Lung microvascular endothelial cell (primary cell): ENCODE data around the gene GABRG3. TPM values are rescaled to one million over a fixed set of nuclear protein-coding genes. Genes with fewer than 3 reads are reported as not detected.

ENCODE experiments used
- DNase-seq, 2 donors: peaks; one replicate each; pipeline versions ENCODE4 v3.0.0 to v3.0.0-alpha.2; 2010; ENCODE audit warnings: low read depth in 2 of 2
- total RNA-seq: library from RNA; depleted of rRNA; stranded (reverse); fragments of >200 nt; gene quantifications from 2 replicates; pipeline ENCODE4 v1.2.1, GENCODE V29; 2014

Gene GABRG3
- total RNA-seq, 1 donor from 2014 or later: not detected

GRCh38 chr15:27491666-27492621, 521.0 kb downstream of the GABRG3 start:
- no peak for DNase-seq

DNA sequence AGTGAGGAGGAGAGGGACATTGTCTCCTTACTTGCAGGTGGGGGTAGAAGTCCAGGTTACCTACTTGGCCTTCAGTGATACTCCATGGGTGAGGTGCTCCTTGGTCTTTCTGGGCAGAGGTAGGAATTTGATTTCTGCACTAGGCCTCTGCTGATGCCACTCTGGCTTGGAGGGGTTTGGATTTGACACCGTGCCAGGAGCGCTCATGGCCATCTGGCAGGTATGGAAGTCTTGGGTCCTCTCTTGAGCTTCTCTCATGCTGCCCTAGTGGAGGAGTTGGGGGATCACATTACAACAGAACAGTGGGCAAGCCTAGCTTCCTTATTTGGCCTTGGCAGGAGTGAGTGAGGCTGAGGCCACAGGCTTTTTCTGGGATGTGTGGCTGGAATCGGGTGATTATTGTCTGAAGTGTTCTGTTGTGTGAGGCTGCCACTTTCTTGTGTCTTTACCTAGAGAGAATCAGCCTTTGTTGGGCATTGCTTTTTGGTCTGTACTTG, 525.0 kb downstream of the GABRG3 start:
- DNase-seq: no peak

GRCh38 chr15:27498700-27499099, 527.7 kb downstream of the GABRG3 start:
- DNase-seq: no peak

- DNase-seq: no peak
These were observed 528.2 kb downstream of the GABRG3 start for GRCh38 chr15:27499191-27499590.

- DNase-seq: no peak
These were observed 528.7 kb downstream of the GABRG3 start for GRCh38 chr15:27499719-27500118.

DNA sequence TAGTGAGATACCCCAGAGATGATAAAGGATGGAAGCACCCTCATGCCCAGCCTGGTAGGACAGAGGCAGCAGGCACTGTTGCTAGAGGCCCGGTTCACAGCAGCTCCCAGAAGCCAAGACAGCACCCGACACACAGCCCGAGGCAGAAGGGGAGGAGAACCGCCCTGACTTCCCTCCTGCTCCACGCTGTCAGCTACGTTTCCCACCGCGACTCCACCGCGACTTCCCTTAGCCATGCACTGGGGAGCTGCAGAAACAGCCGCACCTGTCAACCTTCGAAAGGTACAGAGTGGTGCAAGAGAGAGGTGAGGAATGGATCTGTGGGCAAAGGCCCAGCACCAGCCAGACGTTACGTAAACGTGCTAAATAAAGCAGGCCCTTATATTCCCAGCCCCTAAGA, 529.2 kb downstream of the GABRG3 start:
- no peak for DNase-seq

DNA sequence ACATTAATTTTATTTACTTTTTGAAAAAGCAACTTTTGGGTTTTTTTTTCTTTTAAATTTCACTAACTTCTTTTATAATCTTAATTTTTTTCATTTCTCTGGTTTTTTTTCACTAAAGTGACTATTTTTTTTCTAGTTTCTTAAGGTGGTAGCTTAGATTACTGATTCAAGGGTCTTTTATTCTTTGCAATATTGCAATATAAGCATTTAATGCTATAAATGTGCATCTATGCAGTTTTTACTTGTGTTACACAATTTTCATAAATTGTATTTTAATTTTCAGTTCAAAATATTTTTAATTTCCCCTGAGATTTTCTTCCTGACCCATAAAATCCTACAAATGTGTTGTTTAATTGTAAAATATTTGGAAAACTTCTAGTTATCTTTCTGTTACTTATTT, 535.8 kb downstream of the GABRG3 start:
- DNase-seq: no peak

DNA sequence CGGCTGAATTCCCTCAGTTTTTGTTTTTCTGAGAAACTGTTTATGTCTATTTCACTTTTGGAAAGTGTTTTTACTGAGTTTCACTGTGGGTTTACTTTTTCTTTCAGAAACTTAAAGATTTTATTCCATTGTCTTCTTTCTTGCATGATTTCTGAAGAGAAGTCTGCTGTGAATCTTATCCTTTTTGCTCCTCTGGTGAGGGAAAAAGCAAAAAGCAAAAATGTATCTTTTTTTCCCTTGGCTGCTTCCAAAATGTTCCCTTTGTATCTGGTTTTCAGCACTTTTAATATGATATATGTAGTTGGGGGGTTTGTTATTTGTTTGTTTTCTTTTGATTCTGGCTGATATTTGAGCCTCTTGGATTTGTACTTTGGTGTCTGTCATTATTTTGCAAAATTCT, 538.0 kb downstream of the GABRG3 start:
- DNase-seq: no peak

GRCh38 chr15:27512281-27513001, 541.5 kb downstream of the GABRG3 start:
- no peak for DNase-seq

GRCh38 chr15:27514526-27514925, 543.5 kb downstream of the GABRG3 start:
- no peak for DNase-seq

DNA sequence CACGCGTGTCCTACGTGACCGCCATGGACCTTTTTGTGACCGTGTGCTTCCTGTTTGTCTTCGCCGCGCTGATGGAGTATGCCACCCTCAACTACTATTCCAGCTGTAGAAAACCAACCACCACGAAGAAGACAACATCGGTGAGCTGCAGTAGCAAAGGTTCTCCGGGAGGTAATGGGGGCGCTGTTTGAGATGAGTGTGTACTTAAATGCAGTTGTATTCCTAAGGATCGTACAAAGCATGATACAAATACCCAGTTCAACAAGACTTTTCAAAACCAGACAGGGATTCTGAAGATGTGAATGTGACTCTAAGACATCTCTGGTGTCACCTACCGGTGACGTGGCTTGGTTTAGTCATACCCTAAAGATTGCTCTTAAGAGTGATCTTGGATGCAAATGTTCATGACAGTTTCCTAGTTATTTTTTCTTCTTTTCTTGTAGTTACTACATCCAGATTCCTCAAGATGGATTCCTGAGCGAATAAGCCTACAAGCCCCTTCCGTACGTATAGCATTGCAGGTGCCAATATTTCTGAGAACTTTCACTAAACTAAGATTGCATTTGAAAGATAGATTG, 556.6 kb downstream of the GABRG3 start:
- no peak for DNase-seq

- DNase-seq: no peak
These were observed 558.4 kb downstream of the GABRG3 start for GRCh38 chr15:27529399-27529798.

- no peak for DNase-seq
These were observed 560.0 kb downstream of the GABRG3 start for GRCh38 chr15:27530994-27531393.

DNA sequence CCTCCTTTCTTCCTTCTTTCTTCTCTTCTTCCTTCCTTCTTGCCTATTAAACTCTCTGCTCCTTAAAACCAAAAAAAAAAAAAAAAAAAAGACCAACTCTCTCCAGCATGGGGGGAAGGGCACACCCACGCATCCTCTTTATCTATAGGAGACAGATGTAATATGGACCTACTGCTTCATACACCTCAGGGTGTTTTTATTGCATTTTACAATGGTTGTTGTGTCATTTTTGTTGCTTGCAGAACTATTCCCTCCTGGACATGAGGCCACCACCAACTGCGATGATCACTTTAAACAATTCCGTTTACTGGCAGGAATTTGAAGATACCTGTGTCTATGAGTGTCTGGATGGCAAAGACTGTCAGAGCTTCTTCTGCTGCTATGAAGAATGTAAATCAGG, 561.4 kb downstream of the GABRG3 start:
- no peak for DNase-seq

- no peak for DNase-seq
These were observed 564.6 kb downstream of the GABRG3 start for GRCh38 chr15:27535445-27536129.

DNA sequence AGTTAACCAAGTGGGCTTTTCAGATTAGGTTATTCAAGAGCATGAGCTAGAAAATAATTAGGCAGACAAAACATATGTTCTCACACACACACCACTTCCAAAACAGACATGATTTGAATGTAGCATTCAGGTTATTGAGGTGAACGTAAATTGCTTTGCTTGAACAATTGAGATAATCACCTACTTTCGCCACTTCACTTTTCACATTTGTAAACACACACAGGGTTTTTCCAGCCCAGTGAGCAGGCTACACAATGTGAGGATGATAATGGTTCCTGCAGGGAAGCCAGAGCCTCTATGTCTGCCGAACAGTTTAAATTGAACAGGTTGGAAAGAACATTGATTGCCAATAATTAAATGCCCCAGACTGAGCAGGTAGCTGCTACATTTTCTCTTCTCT, 567.3 kb downstream of the GABRG3 start:
- DNase-seq: no peak

GRCh38 chr15:27541581-27541980, 570.6 kb downstream of the GABRG3 start:
- DNase-seq: no peak

GRCh38 chr15:27545494-27546255, 574.7 kb downstream of the GABRG3 start:
- DNase-seq: no peak

GRCh38 chr15:27549746-27550145, 578.8 kb downstream of the GABRG3 start:
- no peak for DNase-seq

DNA sequence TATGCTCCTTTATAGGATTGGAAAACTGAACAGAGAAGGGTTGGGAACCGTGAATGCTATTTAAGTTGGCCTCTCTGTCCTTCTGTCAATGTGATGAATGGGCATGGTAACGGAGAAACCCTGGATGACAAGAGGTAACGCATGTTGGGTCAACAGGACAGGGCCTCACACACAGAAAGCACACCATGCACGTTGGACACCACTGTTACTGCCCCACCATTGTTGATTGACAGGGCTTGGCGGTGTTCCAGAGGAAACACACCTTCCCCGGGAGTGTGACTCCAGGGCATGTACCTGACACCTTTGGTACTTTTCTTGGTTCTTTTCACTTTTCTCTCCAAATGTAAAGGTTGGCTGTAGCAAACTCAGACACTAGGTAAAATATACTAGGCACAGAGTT, 579.7 kb downstream of the GABRG3 start:
- DNase-seq: no peak

- DNase-seq: no peak
These were observed 590.8 kb downstream of the GABRG3 start for GRCh38 chr15:27561816-27562215.
